ENCODE results near the gene ZNF407. TPM values are rescaled to one million over a fixed set of nuclear protein-coding genes. Genes with fewer than 3 reads are reported as not detected.
A peak's percentile ranks its signal among the peaks of the same experiment; 100 is the strongest.

ZNF407 gene
- total RNA-seq, 3 donors from 2014 or later, result 13.1 to 13.8 (median 13.4) TPM

GRCh38 chr18:74862094-74862493, 264.4 kb downstream of the ZNF407 start:
- DNase-seq (no peak), ATAC-seq (no peak)
- H3K4me3 Mint-ChIP-seq, result no peak overlapping the region
- peaks cover 6% of the 10 kb centered on the region for H3K36me3 Mint-ChIP-seq (ENCODE audit: insufficient read depth)
- H3K9me3 Mint-ChIP-seq, result no peaks in the 10 kb centered on the region
- H3K27me3 Mint-ChIP-seq (ENCODE audit: low read depth), result no peaks in the 10 kb centered on the region
- H3K4me1 Mint-ChIP-seq (ENCODE audit: low read depth), result no peaks in the 10 kb centered on the region

- no peaks in the 10 kb centered on the region for H3K4me1 Mint-ChIP-seq (ENCODE audit: low read depth)
- ATAC-seq (no peak), DNase-seq (no peak)
- no peaks in the 10 kb centered on the region for H3K27me3 Mint-ChIP-seq (ENCODE audit: low read depth)
- no peak overlapping the region for H3K4me3 Mint-ChIP-seq
- peaks cover 6% of the 10 kb centered on the region for H3K36me3 Mint-ChIP-seq (ENCODE audit: insufficient read depth)
- no peaks in the 10 kb centered on the region for H3K9me3 Mint-ChIP-seq
Observed at GRCh38 chr18:74866577-74866976, 268.9 kb downstream of the ZNF407 start.

GRCh38 chr18:74868461-74868860, 270.8 kb downstream of the ZNF407 start:
- Mint-ChIP-seq H3K36me3 (ENCODE audit: insufficient read depth) (no peaks in the 10 kb centered on the region), H3K27me3 (ENCODE audit: low read depth) (no peaks in the 10 kb centered on the region), H3K9me3 (no peaks in the 10 kb centered on the region), H3K4me3 (no peak overlapping the region), H3K4me1 (ENCODE audit: low read depth) (no peaks in the 10 kb centered on the region)
- ATAC-seq (no peak), DNase-seq (no peak)

GRCh38 chr18:74869904-74870863, 272.5 kb downstream of the ZNF407 start:
- Mint-ChIP-seq H3K36me3 (ENCODE audit: insufficient read depth) (no peaks in the 10 kb centered on the region), H3K4me3 (no peak overlapping the region), H3K9me3 (no peaks in the 10 kb centered on the region), H3K4me1 (ENCODE audit: low read depth) (no peaks in the 10 kb centered on the region), H3K27me3 (ENCODE audit: low read depth) (no peaks in the 10 kb centered on the region)
- no peak for ATAC-seq
- no peak for DNase-seq

- DNase-seq (no peak), ATAC-seq (no peak)
- Mint-ChIP-seq H3K9me3 (no peaks in the 10 kb centered on the region), H3K36me3 (ENCODE audit: insufficient read depth) (no peaks in the 10 kb centered on the region), H3K27me3 (ENCODE audit: low read depth) (no peaks in the 10 kb centered on the region), H3K4me1 (ENCODE audit: low read depth) (no peaks in the 10 kb centered on the region), H3K4me3 (no peak overlapping the region)
Observed at GRCh38 chr18:74870950-74871349, 273.3 kb downstream of the ZNF407 start.

GRCh38 chr18:74873629-74874028, 276.0 kb downstream of the ZNF407 start:
- H3K27me3 Mint-ChIP-seq (ENCODE audit: low read depth), result no peaks in the 10 kb centered on the region
- DNase-seq, result no peak
- H3K4me3 Mint-ChIP-seq, result no peak overlapping the region
- no peaks in the 10 kb centered on the region for H3K9me3 Mint-ChIP-seq
- no peaks in the 10 kb centered on the region for H3K4me1 Mint-ChIP-seq (ENCODE audit: low read depth)
- peaks cover 2% of the 10 kb centered on the region for H3K36me3 Mint-ChIP-seq (ENCODE audit: insufficient read depth)
- no peak for ATAC-seq

GRCh38 chr18:74874351-74874750, 276.7 kb downstream of the ZNF407 start:
- no peaks in the 10 kb centered on the region for H3K9me3 Mint-ChIP-seq
- no peaks in the 10 kb centered on the region for H3K4me1 Mint-ChIP-seq (ENCODE audit: low read depth)
- no peak for ATAC-seq
- no peak overlapping the region for H3K4me3 Mint-ChIP-seq
- no peaks in the 10 kb centered on the region for H3K27me3 Mint-ChIP-seq (ENCODE audit: low read depth)
- no peak for DNase-seq
- peaks cover 5% of the 10 kb centered on the region for H3K36me3 Mint-ChIP-seq (ENCODE audit: insufficient read depth)

GRCh38 chr18:74876630-74877243, 279.1 kb downstream of the ZNF407 start:
- ATAC-seq, result no peak
- H3K36me3 Mint-ChIP-seq (ENCODE audit: insufficient read depth), result peaks cover 18% of the 10 kb centered on the region
- no peaks in the 10 kb centered on the region for H3K4me1 Mint-ChIP-seq (ENCODE audit: low read depth)
- DNase-seq, result no peak
- no peaks in the 10 kb centered on the region for H3K27me3 Mint-ChIP-seq (ENCODE audit: low read depth)
- no peaks in the 10 kb centered on the region for H3K9me3 Mint-ChIP-seq
- no peak overlapping the region for H3K4me3 Mint-ChIP-seq

GRCh38 chr18:74878267-74878666, 280.6 kb downstream of the ZNF407 start:
- no peak for DNase-seq
- H3K36me3 Mint-ChIP-seq (ENCODE audit: insufficient read depth), result peaks cover 25% of the 10 kb centered on the region

GRCh38 chr18:74880706-74881278, 283.1 kb downstream of the ZNF407 start:
- H3K27me3 Mint-ChIP-seq (ENCODE audit: low read depth), result no peaks in the 10 kb centered on the region
- no peak for DNase-seq
- H3K9me3 Mint-ChIP-seq, result no peaks in the 10 kb centered on the region
- no peak overlapping the region for H3K4me3 Mint-ChIP-seq
- peaks cover 31% of the 10 kb centered on the region for H3K36me3 Mint-ChIP-seq (ENCODE audit: insufficient read depth)
- no peaks in the 10 kb centered on the region for H3K4me1 Mint-ChIP-seq (ENCODE audit: low read depth)
- no peak for ATAC-seq

More at GRCh38 chr18:74878267-74878666, 280.6 kb downstream of the ZNF407 start:
- no peaks in the 10 kb centered on the region for H3K9me3 Mint-ChIP-seq
- no peaks in the 10 kb centered on the region for H3K4me1 Mint-ChIP-seq (ENCODE audit: low read depth)
- no peak for ATAC-seq
- no peaks in the 10 kb centered on the region for H3K27me3 Mint-ChIP-seq (ENCODE audit: low read depth)
- no peak overlapping the region for H3K4me3 Mint-ChIP-seq

- no peak for ATAC-seq
- Mint-ChIP-seq H3K4me1 (ENCODE audit: low read depth) (peaks cover 4% of the 10 kb centered on the region), H3K27me3 (ENCODE audit: low read depth) (no peaks in the 10 kb centered on the region), H3K36me3 (ENCODE audit: insufficient read depth) (peaks cover 14% of the 10 kb centered on the region), H3K9me3 (no peaks in the 10 kb centered on the region), H3K4me3 (no peak overlapping the region)
- no peak for DNase-seq
Observed at GRCh38 chr18:74892066-74892627, 294.5 kb downstream of the ZNF407 start.

GRCh38 chr18:74895686-74896085, 298.0 kb downstream of the ZNF407 start:
- H3K4me1 Mint-ChIP-seq (ENCODE audit: low read depth), result peaks cover 4% of the 10 kb centered on the region
- ATAC-seq, result no peak
- H3K4me3 Mint-ChIP-seq, result no peak overlapping the region
- H3K9me3 Mint-ChIP-seq, result no peaks in the 10 kb centered on the region
- no peaks in the 10 kb centered on the region for H3K27me3 Mint-ChIP-seq (ENCODE audit: low read depth)
- DNase-seq, result no peak
- peaks cover 9% of the 10 kb centered on the region for H3K36me3 Mint-ChIP-seq (ENCODE audit: insufficient read depth)

- peak; percentile 19 for DNase-seq
- H3K9me3 Mint-ChIP-seq, result no peaks in the 10 kb centered on the region
- peaks cover 5% of the 10 kb centered on the region for H3K36me3 Mint-ChIP-seq (ENCODE audit: insufficient read depth)
- peaks cover 9% of the 10 kb centered on the region for H3K4me1 Mint-ChIP-seq (ENCODE audit: low read depth)
- no peak overlapping the region for H3K4me3 Mint-ChIP-seq
- no peaks in the 10 kb centered on the region for H3K27me3 Mint-ChIP-seq (ENCODE audit: low read depth)
- ATAC-seq, result peak in 1 of 2 donors; percentile 43
Observed at GRCh38 chr18:74896390-74896991, 298.8 kb downstream of the ZNF407 start.
